Kasumi-1 (cell line): Measurements from ENCODE around the gene KAT8.

Experiments
- DNase-seq, 2 experiments: peaks; one replicate each; lab custom pipeline; 2025; lab: John Stamatoyannopoulos, UW

The KAT8 gene

GRCh38 chr16:31108035-31108793 is 9.2 kb upstream of the KAT8 start, which contains the start of gene BCKDK:
Gene BCKDK (plus strand): TSS chr16:31108386. CDS start chr16:31109224, 838 bp downstream.
- DNase-seq: peak; percentile 45 to 57

- DNase-seq: no peak
Observed at GRCh38 chr16:31108794-31109558, 8.5 kb upstream of the KAT8 start.

- DNase-seq: no peak
Observed at GRCh38 chr16:31109622-31110021, 7.8 kb upstream of the KAT8 start.

DNA sequence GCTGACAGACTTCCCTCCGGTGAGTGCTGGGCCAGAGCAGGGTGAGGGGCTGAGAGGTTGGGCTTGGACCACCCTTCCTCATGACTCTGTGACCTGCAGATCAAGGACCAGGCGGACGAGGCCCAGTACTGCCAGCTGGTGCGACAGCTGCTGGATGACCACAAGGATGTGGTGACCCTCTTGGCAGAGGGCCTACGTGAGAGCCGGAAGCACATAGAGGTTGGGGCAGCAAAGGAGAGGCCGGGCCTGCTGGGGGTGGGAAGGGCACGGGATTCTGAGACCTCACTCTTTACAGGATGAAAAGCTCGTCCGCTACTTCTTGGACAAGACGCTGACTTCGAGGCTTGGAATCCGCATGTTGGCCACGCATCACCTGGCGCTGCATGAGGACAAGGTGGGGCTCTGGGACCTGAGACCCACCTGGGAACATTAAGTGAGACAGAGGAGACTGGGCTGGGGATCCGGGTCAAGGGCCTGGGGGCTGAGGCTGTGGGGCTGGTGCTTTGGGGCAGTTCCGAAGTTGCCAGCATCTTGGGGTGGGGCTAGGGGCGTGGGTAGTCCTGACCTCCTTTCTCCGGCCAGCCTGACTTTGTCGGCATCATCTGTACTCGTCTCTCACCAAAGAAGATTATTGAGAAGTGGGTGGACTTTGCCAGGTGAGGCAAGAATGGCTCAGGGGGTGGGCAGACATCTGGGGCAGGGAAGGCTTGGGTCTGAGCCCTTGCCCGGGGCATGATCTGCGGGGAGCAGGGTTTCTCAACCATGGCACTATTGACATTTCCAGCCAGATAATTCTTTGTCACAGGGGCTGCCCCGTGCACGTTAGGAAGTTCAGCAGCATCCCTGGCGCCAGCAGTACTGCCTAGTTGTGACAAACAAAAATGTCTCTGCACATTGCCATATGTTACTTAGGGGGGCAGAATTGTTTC is 7.1 kb upstream of the KAT8 start:
- no peak for DNase-seq

DNA sequence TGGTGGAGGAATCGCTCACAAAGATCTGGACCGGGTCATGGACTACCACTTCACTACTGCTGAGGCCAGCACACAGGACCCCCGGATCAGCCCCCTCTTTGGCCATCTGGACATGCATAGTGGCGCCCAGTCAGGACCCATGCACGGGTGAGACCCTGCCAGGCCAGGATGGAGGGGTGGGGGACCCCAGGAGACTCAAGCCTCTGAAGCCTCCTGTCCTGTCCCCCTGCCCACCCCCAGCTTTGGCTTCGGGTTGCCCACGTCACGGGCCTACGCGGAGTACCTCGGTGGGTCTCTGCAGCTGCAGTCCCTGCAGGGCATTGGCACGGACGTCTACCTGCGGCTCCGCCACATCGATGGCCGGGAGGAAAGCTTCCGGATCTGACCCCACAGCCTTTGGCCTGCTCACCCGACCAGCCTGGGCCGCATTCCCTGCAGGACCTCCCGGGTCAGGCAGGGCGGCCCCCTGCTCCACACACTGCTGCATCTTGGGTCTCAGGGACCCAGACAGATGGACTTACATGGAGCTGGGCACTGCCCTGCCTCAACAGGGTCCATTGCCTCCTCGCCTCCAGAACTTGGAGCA is 5.5 kb upstream of the KAT8 start:
- DNase-seq: no peak

GRCh38 chr16:31112711-31113110 is 4.8 kb upstream of the KAT8 start:
- DNase-seq: no peak

GRCh38 chr16:31113121-31114120 is 4.0 kb upstream of the KAT8 start:
- DNase-seq: peak; percentile 34 to 39

GRCh38 chr16:31114468-31114867 is 3.0 kb upstream of the KAT8 start:
- no peak for DNase-seq

DNA sequence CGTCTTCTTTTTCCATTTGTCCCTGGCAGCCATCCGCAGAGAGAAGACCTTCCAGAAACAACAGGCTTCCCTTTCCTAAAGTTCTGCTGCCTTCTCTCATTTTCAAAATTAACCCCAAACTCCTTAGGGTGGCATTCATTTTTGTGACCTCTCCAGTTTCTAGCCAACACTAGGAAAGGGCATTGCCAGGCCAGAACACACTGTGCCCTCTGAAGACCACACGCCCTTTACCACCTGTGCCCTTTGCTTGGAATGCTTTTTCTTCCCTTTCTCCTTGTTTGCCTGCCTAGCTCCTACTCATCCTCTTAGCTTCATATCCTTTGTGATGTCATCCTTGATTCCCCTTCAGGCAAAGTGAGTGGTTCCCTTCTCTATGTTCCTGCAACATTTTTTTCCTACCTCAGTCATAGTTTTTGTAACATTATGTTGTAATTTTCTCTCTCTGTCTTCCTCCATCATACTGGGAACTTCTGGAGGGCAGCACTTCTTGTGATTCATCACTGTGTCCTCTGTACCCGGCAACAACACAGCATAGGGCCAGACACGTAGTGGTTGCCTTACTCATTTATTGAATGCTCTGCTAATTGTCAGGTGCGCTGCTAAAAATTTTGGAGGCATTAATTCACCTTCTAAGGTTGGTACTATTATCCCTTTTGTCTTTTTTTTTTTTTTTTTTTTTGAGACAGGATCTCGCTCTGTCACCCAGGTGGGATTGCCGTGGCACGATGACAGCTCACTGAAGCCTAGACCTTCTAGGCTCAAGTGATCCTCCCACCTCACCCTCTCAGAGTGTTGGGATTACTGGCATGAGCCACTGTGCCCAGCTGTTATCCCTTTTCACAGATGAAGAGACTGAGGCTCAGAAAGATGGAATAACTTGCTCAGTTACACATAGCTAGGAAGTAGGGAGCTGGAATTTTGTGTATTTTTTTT is 1.0 kb downstream of the KAT8 start:
- DNase-seq: no peak

GRCh38 chr16:31120129-31120528 is 2.7 kb downstream of the KAT8 start:
- DNase-seq: no peak

GRCh38 chr16:31125844-31126243 is 8.4 kb downstream of the KAT8 start:
- no peak for DNase-seq

DNA sequence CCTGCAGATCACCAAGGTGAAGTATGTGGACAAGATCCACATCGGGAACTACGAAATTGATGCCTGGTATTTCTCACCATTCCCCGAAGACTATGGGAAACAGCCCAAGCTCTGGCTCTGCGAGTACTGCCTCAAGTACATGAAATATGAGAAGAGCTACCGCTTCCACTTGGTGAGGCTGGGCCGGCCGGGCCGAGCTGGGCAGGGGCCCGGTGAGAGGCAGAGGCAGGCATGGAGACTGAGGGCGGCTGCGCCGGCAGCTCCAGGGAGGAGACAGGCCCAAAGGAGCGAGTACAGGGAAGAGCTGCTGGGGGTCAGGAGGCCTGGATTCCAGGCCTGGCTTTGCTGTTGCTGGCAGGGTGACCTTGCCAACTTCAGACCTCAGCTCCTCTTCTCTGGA is 9.7 kb downstream of the KAT8 start:
- DNase-seq: no peak

GRCh38 chr16:31128711-31129567 is 11.5 kb downstream of the KAT8 start:
- DNase-seq: peak; percentile 58 to 67

DNA sequence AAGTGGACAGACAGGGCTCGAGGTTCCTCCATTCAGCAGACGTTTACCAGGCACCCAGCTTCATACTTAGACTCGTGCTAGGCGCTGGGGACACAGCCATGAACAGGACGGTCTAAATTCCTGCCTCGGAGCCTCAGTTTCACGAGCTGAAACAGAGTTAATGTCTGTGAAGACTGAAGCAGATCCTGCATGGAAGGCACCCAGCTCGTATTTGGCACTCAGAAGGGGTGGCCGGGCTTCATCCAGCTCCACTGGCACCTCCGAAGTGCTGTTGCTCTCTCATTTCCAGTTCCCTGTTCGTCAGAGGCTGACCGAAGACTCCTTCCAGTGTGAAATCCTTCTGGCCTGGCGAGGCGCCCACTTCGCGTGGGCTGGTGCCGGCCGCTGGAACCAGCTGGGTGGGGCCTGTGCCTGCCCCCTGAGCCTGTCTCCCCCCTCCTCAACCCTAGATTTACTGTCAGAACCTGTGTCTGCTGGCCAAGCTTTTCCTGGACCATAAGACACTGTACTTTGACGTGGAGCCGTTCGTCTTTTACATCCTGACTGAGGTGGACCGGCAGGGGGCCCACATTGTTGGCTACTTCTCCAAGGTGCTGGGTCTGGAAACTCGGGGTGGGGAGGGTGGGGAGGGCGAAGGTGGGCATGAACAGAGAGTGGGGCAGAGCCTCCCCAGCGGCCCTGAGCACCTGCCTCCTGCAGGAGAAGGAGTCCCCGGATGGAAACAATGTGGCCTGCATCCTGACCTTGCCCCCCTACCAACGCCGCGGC is 12.3 kb downstream of the KAT8 start:
- no peak for DNase-seq

DNA sequence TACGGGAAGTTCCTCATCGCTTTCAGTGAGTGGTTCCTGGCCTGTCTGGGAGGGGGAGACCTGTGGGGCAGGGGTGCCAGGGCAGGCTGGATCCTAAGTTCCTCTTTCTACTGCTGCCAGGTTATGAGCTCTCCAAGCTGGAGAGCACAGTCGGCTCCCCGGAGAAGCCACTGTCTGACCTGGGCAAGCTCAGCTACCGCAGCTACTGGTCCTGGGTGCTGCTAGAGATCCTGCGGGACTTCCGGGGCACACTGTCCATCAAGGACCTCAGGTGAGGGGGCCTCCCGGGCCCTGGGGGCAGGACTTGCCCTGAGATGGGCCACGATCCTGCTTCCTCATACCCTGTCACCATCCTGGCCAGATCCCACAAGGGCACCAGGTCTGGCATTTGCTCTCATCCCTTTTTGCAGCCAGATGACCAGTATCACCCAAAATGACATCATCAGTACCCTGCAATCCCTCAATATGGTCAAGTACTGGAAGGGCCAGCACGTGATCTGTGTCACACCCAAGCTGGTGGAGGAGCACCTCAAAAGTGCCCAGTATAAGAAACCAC is 12.9 kb downstream of the KAT8 start:
- DNase-seq: peak in 1 of 2 experiments; percentile 21

GRCh38 chr16:31130899-31131298 is 13.4 kb downstream of the KAT8 start:
- DNase-seq: no peak

DNA sequence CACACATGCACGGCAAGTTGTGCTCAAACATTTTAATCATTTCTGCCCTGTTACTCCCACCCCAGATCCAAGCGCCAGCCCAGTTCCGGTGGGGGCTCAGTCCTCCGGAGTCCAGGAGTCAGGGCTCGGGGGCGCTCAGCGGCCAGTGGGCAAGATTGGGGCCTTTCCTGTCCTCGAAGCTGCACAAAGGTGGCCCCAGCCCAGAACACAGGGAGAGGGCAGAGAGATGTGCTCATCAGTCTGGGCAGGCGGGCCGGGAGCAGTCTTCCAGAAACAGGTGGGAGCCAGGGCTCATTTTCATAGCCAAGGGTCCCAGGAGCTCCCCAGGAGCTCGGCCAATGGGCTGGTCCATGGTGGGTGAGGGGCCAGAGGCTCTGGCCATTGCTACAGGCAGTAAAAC is 14.0 kb downstream of the KAT8 start:
- no peak for DNase-seq
